HepG2 (cell line): ENCODE data around the gene TRIM15. TPM values are rescaled to one million over a fixed set of nuclear protein-coding genes. Genes with fewer than 3 reads are reported as not detected.
A peak's percentile ranks its signal among the peaks of the same experiment; 100 is the strongest.

ENCODE experiments used
- ATAC-seq: fragments of 200-7000 bp; cut with Tn5 transposase; 3 replicates; pipeline ENCODE4 v1.9.1; 2020; ENCODE audit warnings: mild to moderate bottlenecking, moderate library complexity
- BruUV-seq: library from RNA; stranded (reverse); fragments of 400-500 nt; replicated peaks from 2 replicates; lab custom pipeline; 2021; lab: Mats Ljungman, UMichigan
- CTCF ChIA-PET: fragments of 300-600 bp; formaldehyde crosslinking; extraction: SDS; loops from one replicate; lab custom pipeline; 2021; ENCODE audit warnings: low total read pairs, inconsistent platforms, low intra/inter-chr PET ratio; lab: Yijun Ruan, JAX
- POLR2A ChIA-PET: fragments of 350-600 bp; sonication (Branson Sonifier 250); formaldehyde crosslinking; loops from one replicate; lab custom pipeline; 2020; ENCODE audit warnings: antibody characterized with exemption, inconsistent platforms; lab: Yijun Ruan, JAX
- DNase-seq: peaks from one replicate; pipeline ENCODE4 v3.0.0-alpha.2; 2015; ENCODE audit warnings: low spot score
- FAIRE-seq: peaks from 3 replicates; lab custom pipeline; 2011; peaks lifted over from hg19 to GRCh38; lab: Jason Lieb, UNC
- H2AFZ ChIP-seq: one replicate; pipeline ENCODE4 v1.6.1; 2011; ENCODE audit warnings: low read length, inconsistent platforms
- H3K27ac ChIP-seq: fragments of 300-600 bp; 3 replicates; pipeline ENCODE4 v1.8.0; 2011; ENCODE audit warnings: mixed run types, mild to moderate bottlenecking, mixed read lengths, low read length, inconsistent platforms; ENCODE audit not compliant: insufficient read depth; ENCODE audit errors: extremely low read length
- H3K27me3 ChIP-seq, 2 experiments: fragments of 200-600 bp in 1 of 2; 2 replicates in 1 of 2; 3 replicates in 1 of 2; pipeline versions ENCODE4 v1.6.0 to v1.8.0; 2011; ENCODE audit warnings: low read length in 2 of 2, mild to moderate bottlenecking in 2 of 2, moderate library complexity in 2 of 2, inconsistent platforms in 1 of 2; ENCODE audit not compliant: insufficient read depth in 2 of 2, control insufficient read depth in 1 of 2
- H3K36me3 ChIP-seq, 2 experiments: fragments of 200-600 bp in 1 of 2; replicated peaks in 1 of 2; 2 replicates in 1 of 2; 3 replicates in 1 of 2; pipeline versions ENCODE4 v1.5.1 to v1.8.0; 2011; ENCODE audit warnings: low read length in 2 of 2, inconsistent platforms in 1 of 2; ENCODE audit not compliant: insufficient read depth in 2 of 2, control insufficient read depth in 1 of 2
- H3K4me1 ChIP-seq: 2 replicates; pipeline ENCODE4 v1.5.1; 2012; ENCODE audit warnings: low read length, inconsistent platforms; ENCODE audit not compliant: insufficient read depth
- H3K4me2 ChIP-seq: 2 replicates; pipeline ENCODE4 v1.6.0; 2011; ENCODE audit warnings: low read depth, low read length, inconsistent platforms
- H3K4me3 ChIP-seq, 3 experiments: fragments of 200-600 bp in 1 of 3; sonication (generic), shearing (Covaris generic) in 1 of 3; replicated peaks in 1 of 3; 2 replicates each; pipeline ENCODE4 v1.5.1; 2011 to 2016; ENCODE audit warnings: low read length in 3 of 3, inconsistent platforms in 2 of 3, low read depth in 2 of 3, mild to moderate bottlenecking in 2 of 3, control low read depth in 1 of 3, mixed read lengths in 1 of 3; ENCODE audit not compliant: insufficient read depth in 1 of 3
- H3K79me2 ChIP-seq: one replicate; pipeline ENCODE4 v1.6.1; 2011; ENCODE audit warnings: low read length, inconsistent platforms; ENCODE audit not compliant: insufficient read depth
- H3K9ac ChIP-seq: 2 replicates; pipeline ENCODE4 v1.6.0; 2011; ENCODE audit warnings: mild to moderate bottlenecking, low read depth, low read length, inconsistent platforms; ENCODE audit not compliant: insufficient read depth
- H3K9me3 ChIP-seq: 2 replicates; pipeline ENCODE4 v1.5.1; 2012; ENCODE audit warnings: mild to moderate bottlenecking, low read length
- H4K20me1 ChIP-seq: 2 replicates; pipeline ENCODE4 v1.6.0; 2011; ENCODE audit warnings: inconsistent platforms, mild to moderate bottlenecking, low read length, moderate library complexity; ENCODE audit not compliant: insufficient read depth
- CHCHD3 ChIP-seq: sonication (generic); formaldehyde crosslinking; IDR thresholded peaks from 2 replicates; pipeline ENCODE4 v1.8.0; 2022; ENCODE audit warnings: mild to moderate bottlenecking, missing genetic modification reagents, moderate library complexity
- GATAD1 ChIP-seq: IDR thresholded peaks from 2 replicates; pipeline ENCODE4 v1.6.1; 2016; ENCODE audit warnings: missing genetic modification reagents, missing compliant biosample characterization
- IRF2 ChIP-seq: IDR thresholded peaks from 2 replicates; pipeline ENCODE4 v1.6.1; 2018; ENCODE audit warnings: missing genetic modification reagents, missing compliant biosample characterization
- KAT8 ChIP-seq: IDR thresholded peaks from 2 replicates; pipeline ENCODE4 v1.6.1; 2016; ENCODE audit warnings: missing genetic modification reagents, missing compliant biosample characterization
- PREB ChIP-seq: sonication (generic); formaldehyde crosslinking; IDR thresholded peaks from 2 replicates; pipeline ENCODE4 v1.4.0; 2020; ENCODE audit warnings: missing genetic modification reagents
- SRY ChIP-seq: sonication (generic); formaldehyde crosslinking; IDR thresholded peaks from 2 replicates; pipeline ENCODE4 v1.8.0; 2022; ENCODE audit warnings: mild to moderate bottlenecking, missing genetic modification reagents
- TEAD3 ChIP-seq: optimal IDR thresholded peaks from 2 replicates; pipeline ENCODE3; 2016; ENCODE audit warnings: borderline replicate concordance
- ZMYM3 ChIP-seq: sonication (generic); formaldehyde crosslinking; IDR thresholded peaks from 2 replicates; pipeline ENCODE4 v1.5.1; 2020; ENCODE audit warnings: mild to moderate bottlenecking, missing genetic modification reagents
- ZNF280B ChIP-seq: sonication (generic); formaldehyde crosslinking; IDR thresholded peaks from 2 replicates; pipeline ENCODE4 v1.5.0; 2020; ENCODE audit warnings: missing genetic modification reagents, mild to moderate bottlenecking, borderline replicate concordance
- ZNF350 ChIP-seq: sonication (generic); formaldehyde crosslinking; IDR thresholded peaks from 2 replicates; pipeline ENCODE4 v1.4.0; 2020; ENCODE audit warnings: mild to moderate bottlenecking, low read depth, missing genetic modification reagents, borderline replicate concordance
- ZNF687 ChIP-seq: sonication (generic); formaldehyde crosslinking; IDR thresholded peaks from 2 replicates; pipeline ENCODE4 v1.5.1; 2020; ENCODE audit warnings: mild to moderate bottlenecking, missing genetic modification reagents, moderate library complexity
- ZNF768 ChIP-seq: sonication (generic); formaldehyde crosslinking; IDR thresholded peaks from 2 replicates; pipeline ENCODE4 v1.4.0; 2020; ENCODE audit warnings: missing genetic modification reagents
- ZNF770 ChIP-seq: sonication (generic); formaldehyde crosslinking; IDR thresholded peaks from 2 replicates; pipeline ENCODE4 v1.5.0; 2020; ENCODE audit warnings: mild to moderate bottlenecking, missing genetic modification reagents
- WGBS: methylation state at CpG from one replicate; pipeline ENCODE4 v1.1.6; 2017; ENCODE audit warnings: low lambda C conversion rate; 5-methylcytosine and 5-hydroxymethylcytosine counted together
- in situ Hi-C: cut with HindIII; loops from 2 replicates; pipeline ENCODE4 v1.10.0; 2017; ENCODE audit warnings: low pct_unique_long_range_greater_than_20kb; ENCODE audit not compliant: extremely low pct_ligation_motif_present
- intact Hi-C: fragments of 100-400 bp; cut with micrococcal nuclease; formaldehyde crosslinking; loops from one replicate; pipeline ENCODE4 v1.10.0; 2022; ENCODE audit not compliant: unreplicated experiment
- polyA plus RNA-seq, 8 experiments: library from polyadenylated mRNA; depleted of rRNA in 3 of 8; stranded (reverse) in 7 of 8; unstranded in 1 of 8; fragments of >200 nt; fragmentation: Illumina TruSeq in 4 of 8; extraction: Trizol in 4 of 8; gene quantifications; 2 replicates each; pipeline versions ENCODE4 v1.2.1 to v1.2.3, GENCODE V29; 2011 to 2016; ENCODE audit warnings: low read depth in 4 of 8, missing spikeins in 1 of 8, mixed read lengths in 1 of 8; ENCODE audit not compliant: insufficient read depth in 1 of 8
- total RNA-seq, 5 experiments: library from RNA; depleted of rRNA; stranded (reverse); fragments of >200 nt; fragmentation: Illumina TruSeq; extraction: Trizol; gene quantifications; 2 replicates each; pipeline ENCODE4 v1.2.3, GENCODE V29; 2016; ENCODE audit warnings: low read depth in 1 of 5

The TRIM15 gene
- total and polyA plus RNA-seq, 2 of the 13 experiments (the other 11 are each of a cell fraction or from before 2014, with no cell fraction given), result 35.1 to 38.2 TPM

GRCh38 chr6:30136570-30137286 lies 26.6 kb upstream of the TRIM15 start:
- DNase-seq, result no peak
- Histone ChIP-seq H3K27ac (no peak overlapping the region), H3K9me3 (no peaks in the 10 kb centered on the region), H4K20me1 (no peaks in the 10 kb centered on the region), H3K4me3 (no peak overlapping the region; a peak in 1 of 6 replicates), H2AFZ (no peak overlapping the region), H3K27me3 (no peaks in the 10 kb centered on the region), H3K9ac (no peak overlapping the region), H3K36me3 (no peaks in the 10 kb centered on the region), H3K4me1 (peaks cover 72% of the 10 kb centered on the region), H3K4me2 (peak overlapping the region; percentile 38), H3K79me2 (no peaks in the 10 kb centered on the region)
- intact Hi-C loops (no loop called here), in situ Hi-C loops (no loop called here)
- BruUV-seq, result no TSS peak
- CTCF ChIA-PET, result no interaction called here
- no peak for FAIRE-seq
- POLR2A ChIA-PET, result interaction anchor here (0.8 to 4.7 kb wide), 5 partner anchors 18 to 70 kb away, joined by 3 to 23 read pairs (median 3); partner anchors contain the start of genes PPP1R11 and TRIM15
- 41% methylated on average over 8 of the region's 11 CpGs for WGBS
- peak; percentile 12; the same call in 1 of the 3 replicates for ATAC-seq
- TF ChIP-seq CHCHD3 (CRISPR knock-in tag) (no peak), KAT8 (CRISPR knock-in tag) (peak; percentile 25; the same call in 1 of the 2 replicates), ZNF770 (CRISPR knock-in tag) (peak; percentile 51; the same call in 1 of the 2 replicates), GATAD1 (CRISPR knock-in tag) (0 out of 2 replicates have a peak, but pooled peaks have one; percentile 16), ZNF768 (CRISPR knock-in tag) (0 out of 2 replicates have a peak, but pooled peaks have one; percentile 13), IRF2 (CRISPR knock-in tag) (peak; percentile 5; the same call in 1 of the 2 replicates), ZNF350 (CRISPR knock-in tag) (0 out of 2 replicates have a peak, but pooled peaks have one; percentile 20), ZMYM3 (CRISPR knock-in tag) (0 out of 2 replicates have a peak, but pooled peaks have one; percentile 32), TEAD3 (no peak), PREB (CRISPR knock-in tag) (no peak), ZNF280B (CRISPR knock-in tag) (peak; percentile 59; the same call in 1 of the 2 replicates), SRY (CRISPR knock-in tag) (0 out of 2 replicates have a peak, but pooled peaks have one; percentile 38), ZNF687 (CRISPR knock-in tag) (peak; percentile 44)
